Lower leg skin (tissue), 4 donors: ENCODE results near the gene WDFY2. TPM values are rescaled to one million over a fixed set of nuclear protein-coding genes. Genes with fewer than 3 reads are reported as not detected.

Experiments
- DNase-seq, 2 donors: peaks; one replicate each; pipeline ENCODE4 v3.0.0-alpha.2; 2019; ENCODE audit warnings: low spot score in 2 of 2
- H3K4me3 ChIP-seq: fragments of 200-600 bp; sonication (generic); 2 replicates; pipeline ENCODE4 v1.5.1; 2017; ENCODE audit warnings: mild to moderate bottlenecking, low read depth; ENCODE audit not compliant: poor library complexity, severe bottlenecking
- CTCF ChIP-seq, 3 donors: fragments of 450-650 bp; IDR thresholded peaks; one replicate each; pipeline ENCODE4 v1.5.1; 2016; ENCODE audit warnings: antibody characterized with exemption in 3 of 3, mild to moderate bottlenecking in 3 of 3, moderate library complexity in 2 of 3
- POLR2A ChIP-seq, 2 donors: fragments of 450-650 bp; IDR thresholded peaks; one replicate each; pipeline ENCODE4 v1.6.1; 2016 to 2017; ENCODE audit warnings: antibody characterized with exemption in 2 of 2, mild to moderate bottlenecking in 1 of 2, moderate library complexity in 1 of 2
- WGBS, 2 donors: methylation state at CpG; one replicate each; pipeline ENCODE4 v1.1.5; 2018; 5-methylcytosine and 5-hydroxymethylcytosine counted together
- intact Hi-C: fragments of 100-400 bp; cut with DNase I; formaldehyde crosslinking; loops from one replicate; pipeline ENCODE4 v1.15.0; 2023; ENCODE audit warnings: low total_unique reads
- total RNA-seq, 4 donors: library from RNA; depleted of rRNA; stranded (reverse); fragments of >200 nt; gene quantifications; one replicate each; pipeline ENCODE4 v1.1.0, GENCODE V29; 2016

The WDFY2 gene
- total RNA-seq, 4 donors from 2014 or later: 20.1 to 40.3 (median 22.4) TPM

- 100% methylated on average over 1 of the region's 1 CpG for WGBS, 2 donors
- H3K4me3 ChIP-seq: no peak overlapping the region
- intact Hi-C loops: no loop called here
- DNase-seq: no peak
- TF ChIP-seq POLR2A (IDR thresholded peaks at IDR 0.05): no peak
These were observed 129.5 kb downstream of the WDFY2 start for GRCh38 chr13:51713807-51714206.

- 43 to 58% methylated on average over 2 of the region's 2 CpGs for WGBS, 2 donors
- H3K4me3 ChIP-seq: no peak overlapping the region
- TF ChIP-seq CTCF (IDR thresholded peaks at IDR 0.05) (no peak), POLR2A (IDR thresholded peaks at IDR 0.05) (no peak)
- no peak for DNase-seq
- intact Hi-C loops: no loop called here
These were observed 130.5 kb downstream of the WDFY2 start for GRCh38 chr13:51714663-51715168.

- H3K4me3 ChIP-seq: no peak overlapping the region
- DNase-seq: no peak
- TF ChIP-seq CTCF (IDR thresholded peaks at IDR 0.05): no peak
- TF ChIP-seq POLR2A (IDR thresholded peaks at IDR 0.05): no peak
- intact Hi-C loops: no loop called here
- WGBS, 2 donors: 85 to 95% methylated on average over 3 of the region's 3 CpGs
These were observed 131.4 kb downstream of the WDFY2 start for GRCh38 chr13:51715613-51716012.

GRCh38 chr13:51717786-51718398, 133.6 kb downstream of the WDFY2 start:
- no peak for TF ChIP-seq CTCF (IDR thresholded peaks at IDR 0.05)
- TF ChIP-seq POLR2A (IDR thresholded peaks at IDR 0.05): no peak
- DNase-seq: no peak
- H3K4me3 ChIP-seq: no peak overlapping the region
- 85 to 87% methylated on average over 1 of the region's 1 CpG for WGBS, 2 donors
- intact Hi-C loops: no loop called here

- TF ChIP-seq POLR2A (IDR thresholded peaks at IDR 0.05): no peak
- TF ChIP-seq CTCF (IDR thresholded peaks at IDR 0.05): no peak
- no peak overlapping the region for H3K4me3 ChIP-seq
- intact Hi-C loops: no loop called here
- DNase-seq: no peak
- 96 to 100% methylated on average over 1 of the region's 1 CpG for WGBS, 2 donors
These were observed 135.1 kb downstream of the WDFY2 start for GRCh38 chr13:51719394-51719793.

GRCh38 chr13:51721496-51721895, 137.2 kb downstream of the WDFY2 start:
- intact Hi-C loops: no loop called here
- DNase-seq: no peak
- TF ChIP-seq CTCF (IDR thresholded peaks at IDR 0.05) (no peak), POLR2A (IDR thresholded peaks at IDR 0.05) (no peak)
- H3K4me3 ChIP-seq: no peak overlapping the region
- WGBS, 2 donors: 38 to 47% methylated on average over 3 of the region's 3 CpGs
